GM21825 (cell line): ENCODE data around the gene GOLGA8R.
"Not testable (repeated sequence)": the region's sequence is repeated elsewhere in the genome, so short reads cannot be mapped to it uniquely, and the experiment has no call there.

Experiments
- ATAC-seq: cut with Tn5 transposase; IDR thresholded peaks from one replicate; pipeline ENCODE4 v1.9.1; 2021; ENCODE audit warnings: mild to moderate bottlenecking, moderate library complexity; ENCODE audit not compliant: unreplicated experiment

Gene GOLGA8R, protein sequence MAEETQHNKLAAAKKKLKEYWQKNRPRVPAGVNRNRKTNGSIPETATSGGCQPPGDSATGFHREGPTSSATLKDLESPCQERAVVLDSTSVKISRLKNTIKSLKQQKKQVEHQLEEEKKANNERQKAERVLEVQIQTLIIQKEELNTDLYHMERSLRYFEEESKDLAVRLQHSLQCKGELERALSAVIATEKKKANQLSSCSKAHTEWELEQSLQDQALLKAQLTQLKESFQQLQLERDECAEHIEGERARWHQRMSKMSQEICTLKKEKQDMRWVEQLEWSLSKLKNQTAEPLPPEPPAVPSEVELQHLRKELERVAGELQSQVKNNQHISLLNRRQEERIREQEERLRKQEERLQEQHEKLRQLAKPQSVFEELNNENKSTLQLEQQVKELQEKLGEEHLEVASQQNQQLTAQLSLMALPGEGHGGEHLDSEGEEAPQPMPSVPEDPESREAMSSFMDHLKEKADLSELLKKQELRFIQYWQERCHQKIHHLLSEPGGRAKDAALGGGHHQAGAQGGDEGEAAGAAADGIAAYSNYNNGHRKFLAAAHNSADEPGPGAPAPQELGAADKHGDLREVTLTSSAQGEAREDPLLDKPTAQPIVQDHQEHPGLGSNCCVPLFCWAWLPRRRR

DNA sequence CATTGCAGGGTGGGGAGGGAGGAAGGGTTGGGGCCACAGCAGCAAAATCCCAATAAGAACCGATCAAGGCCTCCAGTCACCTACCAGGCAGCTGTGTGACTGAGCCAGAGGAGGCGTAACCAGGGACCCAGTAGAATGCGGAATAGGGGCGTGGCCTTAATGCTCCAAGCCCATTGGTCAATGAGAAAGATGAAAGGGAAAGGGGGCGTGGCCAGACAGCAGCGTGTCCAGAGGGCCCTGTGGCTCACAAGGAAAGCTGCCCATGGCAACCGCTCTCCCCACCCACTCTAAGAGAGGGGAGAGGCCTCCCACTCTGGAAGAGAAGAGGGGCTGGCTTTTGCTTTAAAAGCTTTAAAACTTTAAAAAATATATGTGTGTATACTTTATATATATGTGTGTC is at the start of gene GOLGA8R:
Gene GOLGA8R (minus strand): TSS at position 101 of the 400 bp plus-strand sequence. CDS start 98 bp downstream, at position 3.
- ATAC-seq = not testable (repeated sequence)

DNA sequence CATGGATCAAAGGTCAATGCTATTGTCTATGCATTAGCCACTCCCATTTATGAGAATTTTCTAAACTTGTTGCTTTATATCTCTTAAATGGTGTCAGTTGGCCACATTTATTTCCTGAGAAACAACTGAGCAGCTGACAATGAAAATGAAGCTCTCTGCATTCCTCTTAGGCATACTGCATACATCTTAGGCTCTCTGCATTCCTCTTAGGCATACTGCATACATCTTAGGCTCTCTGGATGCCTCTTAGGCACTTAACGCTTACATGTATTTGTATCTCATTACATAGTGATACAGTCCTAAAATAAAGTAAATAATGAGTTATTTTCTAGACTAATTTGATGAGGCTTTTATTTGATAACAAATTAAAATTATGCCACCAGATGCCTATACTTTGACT is 49.8 kb upstream of the GOLGA8R start:
- not testable (repeated sequence) for ATAC-seq

DNA sequence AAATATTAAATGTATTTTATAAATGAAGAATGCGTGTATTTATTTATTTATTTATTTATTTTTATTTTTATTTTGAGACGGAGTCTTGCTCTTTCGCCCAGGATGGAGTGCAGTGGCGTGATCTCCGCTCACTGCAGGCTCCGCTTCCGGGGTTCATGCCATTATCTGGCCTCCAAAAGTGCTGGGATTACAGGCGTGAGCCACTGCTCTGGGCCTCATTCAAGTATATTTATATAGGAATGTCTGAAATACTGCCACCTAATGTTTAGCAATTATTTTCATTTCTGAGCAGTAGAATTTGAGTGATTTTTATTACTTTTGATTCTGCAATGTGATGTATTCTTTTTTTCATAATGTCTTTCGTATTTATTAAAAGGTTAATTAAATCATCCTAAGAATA is 48.1 kb upstream of the GOLGA8R start:
- ATAC-seq = not testable (repeated sequence)

DNA sequence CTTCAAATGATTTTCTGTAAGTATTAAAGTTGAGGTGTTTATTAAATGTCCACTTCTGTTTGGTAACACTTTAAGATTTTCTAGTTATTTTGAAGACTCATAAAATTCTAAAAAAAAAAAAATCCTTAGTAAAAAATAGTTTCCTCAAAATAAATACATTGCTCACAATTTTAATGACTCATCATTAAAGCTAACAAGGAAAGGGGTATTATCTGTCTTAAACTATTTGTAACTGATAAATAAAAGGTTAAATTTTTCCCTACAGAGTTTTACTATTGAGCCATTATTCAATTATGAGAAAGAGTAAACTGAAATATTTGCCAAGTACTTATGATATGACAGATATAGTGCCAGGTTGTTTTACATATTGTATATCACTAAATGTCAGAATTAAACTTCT is 38.6 kb upstream of the GOLGA8R start:
- not testable (repeated sequence) for ATAC-seq

DNA sequence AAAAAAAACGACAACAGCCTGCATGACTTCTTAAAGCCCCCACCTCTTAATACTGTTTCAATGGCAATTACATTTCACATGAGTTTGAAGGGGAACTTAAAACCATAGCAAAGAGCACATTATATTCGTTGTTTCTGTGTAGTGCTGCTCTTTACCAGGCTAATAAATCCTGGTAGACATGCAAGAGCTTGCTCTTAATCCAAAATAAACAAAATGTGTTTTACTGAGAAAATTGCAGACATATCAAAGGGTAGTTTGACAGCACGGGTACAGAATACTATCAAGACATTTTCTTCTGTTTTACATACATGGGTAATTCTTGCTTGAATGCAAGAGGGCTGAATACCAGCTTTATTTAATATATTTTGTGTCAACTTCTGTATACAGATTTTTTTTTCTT is 24.3 kb upstream of the GOLGA8R start:
- not testable (repeated sequence) for ATAC-seq

DNA sequence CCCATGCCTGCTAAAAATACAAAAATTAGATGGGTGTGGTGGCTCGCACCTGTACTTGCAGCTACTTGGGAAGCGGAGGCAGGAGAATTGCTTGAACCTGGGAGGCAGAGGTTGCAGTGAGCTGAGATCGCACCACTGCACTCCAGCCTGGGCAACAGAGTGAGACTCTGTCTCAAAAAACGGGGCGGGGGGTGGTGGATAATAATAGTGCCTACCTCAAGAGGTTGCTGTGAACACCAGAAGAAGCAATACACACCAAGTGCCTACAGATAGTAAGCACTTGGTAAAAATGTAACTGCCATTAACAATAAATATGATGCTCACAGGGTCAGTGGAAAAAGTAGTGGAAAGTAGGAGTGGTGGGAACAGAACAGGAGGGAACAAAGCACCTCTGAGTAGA is 21.8 kb upstream of the GOLGA8R start:
- not testable (repeated sequence) for ATAC-seq

DNA sequence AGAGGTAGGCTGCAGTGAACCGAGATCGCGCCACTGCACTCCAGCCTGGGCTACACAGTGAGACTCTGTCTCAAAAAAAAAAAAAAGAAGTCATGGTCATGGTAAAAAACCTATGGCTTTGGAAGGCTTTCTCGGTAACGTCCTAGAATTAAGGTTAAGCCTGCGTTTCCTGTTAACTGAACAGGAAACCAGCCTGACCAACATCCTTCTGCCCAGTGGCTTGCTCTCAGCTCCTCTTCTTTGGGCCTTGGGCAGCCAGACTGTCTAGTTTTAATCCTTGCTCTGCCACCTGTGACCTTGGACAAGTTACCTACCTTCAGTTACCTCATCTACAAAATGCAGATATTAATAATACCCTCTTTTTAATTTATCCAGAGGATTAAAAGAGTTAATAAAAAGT is 6.7 kb upstream of the GOLGA8R start:
- not testable (repeated sequence) for ATAC-seq

DNA sequence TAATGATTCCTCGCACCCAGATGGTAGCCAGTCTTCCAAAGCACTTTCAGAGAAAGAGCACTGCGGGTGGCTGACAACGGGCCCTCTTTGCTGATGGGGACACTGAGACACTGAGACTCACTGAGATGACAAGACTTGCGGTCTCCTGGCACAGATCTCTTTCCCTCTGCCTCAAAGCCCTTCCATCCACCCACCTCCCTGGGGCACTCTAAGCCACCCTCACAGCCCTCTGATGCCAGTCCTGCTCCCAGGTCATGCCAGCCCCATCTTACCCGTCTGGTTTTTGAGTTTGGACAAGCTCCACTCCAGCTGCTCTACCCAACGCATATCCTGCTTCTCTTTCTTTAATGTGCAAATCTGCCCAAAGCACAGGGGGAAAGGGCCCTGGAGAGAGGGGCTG is 6.4 kb downstream of the GOLGA8R start:
- not testable (repeated sequence) for ATAC-seq

DNA sequence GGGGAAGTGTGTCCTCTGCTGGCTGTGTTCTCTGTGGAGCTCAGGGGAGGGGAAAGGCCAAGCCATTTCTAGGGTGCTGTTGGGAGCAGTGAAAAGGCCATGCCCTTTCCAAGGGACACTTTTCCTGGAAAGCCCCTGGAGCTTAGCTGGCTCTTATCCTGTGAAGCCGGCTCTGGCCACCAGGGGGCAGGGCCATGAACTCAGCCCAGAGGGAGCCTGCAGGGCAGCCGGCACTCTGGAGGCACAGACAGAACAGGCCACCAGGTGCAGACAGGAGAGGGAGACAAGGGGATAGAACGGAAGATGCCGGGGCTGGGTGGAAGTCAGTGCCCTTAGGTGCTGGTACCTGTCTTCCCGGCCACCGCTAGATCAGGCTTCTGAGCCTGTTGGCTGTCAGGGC is 15.1 kb downstream of the GOLGA8R start:
- not testable (repeated sequence) for ATAC-seq

DNA sequence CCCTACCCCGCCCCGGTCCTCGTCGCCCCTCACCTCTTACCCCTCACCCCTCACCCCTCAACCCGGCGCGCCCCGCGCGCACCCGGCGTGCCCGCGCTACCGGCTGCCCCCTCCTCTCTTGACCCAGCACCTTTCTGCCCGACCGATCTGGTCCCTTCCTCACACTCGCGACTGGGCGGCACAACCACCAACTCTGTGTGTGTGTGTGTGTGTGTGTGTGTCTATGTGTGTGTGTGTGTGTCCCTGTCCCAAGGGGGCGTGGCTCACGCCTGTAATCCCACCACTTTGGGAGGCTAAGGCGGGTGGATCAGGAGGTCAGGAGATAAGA is 20.4 kb downstream of the GOLGA8R start:
- not testable (repeated sequence) for ATAC-seq

DNA sequence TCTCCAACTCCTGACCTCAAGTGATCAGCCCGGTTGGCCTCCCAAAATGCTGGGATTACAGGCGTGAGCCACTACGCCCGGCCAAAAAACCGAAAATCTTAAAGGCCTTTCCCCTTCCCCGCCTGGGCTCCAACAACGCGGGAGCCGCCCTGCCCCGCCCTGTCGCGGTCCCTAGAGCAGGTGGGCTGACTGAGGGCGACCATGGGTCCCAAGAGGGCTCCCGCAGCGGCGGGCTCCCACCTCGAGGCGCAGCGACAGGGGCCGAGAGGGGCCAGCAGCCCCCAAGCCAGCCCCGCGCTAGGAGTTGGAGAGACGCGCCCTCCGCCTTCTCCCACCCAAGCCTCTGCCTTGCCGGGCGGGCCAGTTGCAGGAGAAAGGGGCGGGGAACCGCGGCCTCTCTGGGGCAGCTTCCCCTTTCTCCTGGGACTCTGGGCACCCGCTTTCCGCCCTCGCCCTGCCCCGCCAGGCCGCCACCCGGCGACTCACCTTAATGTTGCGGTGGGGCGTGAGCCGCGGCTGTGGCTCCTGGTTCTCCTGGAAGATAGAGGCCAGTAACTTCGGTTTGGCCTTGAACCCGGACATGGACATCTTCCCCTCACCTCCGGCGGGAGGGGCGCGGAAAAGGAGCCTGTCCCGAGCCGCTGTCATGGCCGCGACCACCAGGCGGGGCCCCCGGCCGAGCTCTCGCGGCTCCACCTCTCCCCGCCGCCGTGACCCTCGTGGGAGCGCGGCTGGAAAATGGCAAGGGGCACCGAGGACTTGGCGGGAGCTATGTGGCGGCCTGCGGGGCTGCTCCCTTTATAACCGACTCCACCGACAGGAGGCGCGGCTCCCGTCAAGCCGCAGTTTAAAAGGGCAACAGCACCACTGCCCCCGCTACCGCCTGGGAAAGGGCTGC is 21.0 kb downstream of the GOLGA8R start, which contains the start of gene CHRFAM7A:
Gene CHRFAM7A (minus strand): TSS at position 775 of the 898 bp plus-strand sequence. CDS start 10,189 bp downstream, outside the sequence.
- not testable (repeated sequence) for ATAC-seq

DNA sequence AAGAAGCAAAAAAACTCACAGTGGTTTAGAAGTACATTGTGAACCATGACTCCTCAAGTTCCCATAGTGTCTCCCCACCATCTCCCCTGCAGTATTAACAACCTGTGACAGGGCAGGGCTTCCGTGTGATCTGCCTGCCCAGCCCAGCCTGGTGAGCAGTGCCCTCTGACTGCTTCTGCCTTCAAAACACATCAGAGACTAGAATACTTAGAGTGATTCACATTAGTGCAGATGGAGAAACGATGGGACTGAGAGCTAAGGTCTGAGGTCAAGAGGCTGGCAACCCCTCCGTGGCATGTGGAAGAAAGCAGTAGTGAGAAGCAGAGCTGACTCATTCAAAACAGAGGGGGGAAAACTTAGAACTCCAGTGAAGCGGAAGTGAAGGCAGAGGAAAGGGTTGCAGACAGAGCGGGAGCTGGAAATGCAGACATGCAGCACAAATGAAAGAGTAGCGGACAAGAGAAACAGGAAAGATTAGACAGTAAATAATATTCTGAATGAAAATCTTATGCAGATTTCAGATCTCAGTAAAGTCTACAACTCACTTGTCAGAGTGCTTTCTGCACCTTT is 27.7 kb downstream of the GOLGA8R start:
- not testable (repeated sequence) for ATAC-seq

DNA sequence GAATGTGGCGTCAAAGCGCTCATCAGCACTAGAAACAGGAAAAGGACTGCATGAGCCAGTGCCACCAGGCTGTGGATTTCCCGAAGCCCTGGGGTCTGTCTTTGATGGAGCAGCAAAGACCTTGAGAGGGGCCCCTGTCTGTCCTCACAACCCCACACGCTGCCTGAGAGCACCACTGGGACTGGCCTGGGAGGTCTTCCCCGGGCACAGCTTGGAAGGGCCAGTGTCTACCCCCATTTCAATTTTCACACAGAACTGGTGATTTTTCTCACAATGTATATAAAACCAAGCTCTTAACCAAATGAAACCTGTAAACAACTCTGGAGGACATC is 37.0 kb downstream of the GOLGA8R start:
- not testable (repeated sequence) for ATAC-seq

DNA sequence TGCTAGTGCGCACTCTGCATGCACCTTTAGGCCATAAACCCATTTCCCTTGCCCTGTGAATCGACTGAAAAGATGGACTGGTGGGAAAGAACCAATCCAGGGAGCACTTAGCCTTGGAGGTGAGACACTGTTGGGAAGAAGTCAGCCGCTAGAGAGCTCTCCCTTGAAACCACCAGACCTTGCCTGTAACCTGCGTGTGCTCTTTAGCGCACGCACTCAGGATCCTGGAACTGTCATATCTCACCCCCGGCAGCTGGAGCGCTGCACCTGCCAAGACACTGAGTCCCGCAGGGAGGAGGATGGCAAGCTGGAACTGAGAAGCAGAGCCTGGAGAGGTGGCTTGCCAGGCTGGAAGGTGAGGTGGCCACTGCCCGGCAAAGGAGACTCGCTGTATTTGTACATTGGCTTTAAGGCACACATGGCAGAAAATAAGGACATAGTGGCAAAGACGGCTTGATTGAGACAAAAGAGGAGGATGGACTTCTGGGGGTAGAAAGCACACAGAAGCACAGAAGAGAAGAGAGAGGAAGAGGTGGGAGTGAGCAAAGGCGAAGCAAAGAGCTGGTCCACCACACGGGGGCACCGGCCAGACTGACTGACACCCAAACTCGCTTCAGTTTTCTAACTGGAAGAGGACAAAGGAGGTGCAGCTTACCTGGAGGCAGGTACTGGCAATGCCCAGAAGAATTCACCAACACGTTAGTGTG is 37.5 kb downstream of the GOLGA8R start:
- not testable (repeated sequence) for ATAC-seq

DNA sequence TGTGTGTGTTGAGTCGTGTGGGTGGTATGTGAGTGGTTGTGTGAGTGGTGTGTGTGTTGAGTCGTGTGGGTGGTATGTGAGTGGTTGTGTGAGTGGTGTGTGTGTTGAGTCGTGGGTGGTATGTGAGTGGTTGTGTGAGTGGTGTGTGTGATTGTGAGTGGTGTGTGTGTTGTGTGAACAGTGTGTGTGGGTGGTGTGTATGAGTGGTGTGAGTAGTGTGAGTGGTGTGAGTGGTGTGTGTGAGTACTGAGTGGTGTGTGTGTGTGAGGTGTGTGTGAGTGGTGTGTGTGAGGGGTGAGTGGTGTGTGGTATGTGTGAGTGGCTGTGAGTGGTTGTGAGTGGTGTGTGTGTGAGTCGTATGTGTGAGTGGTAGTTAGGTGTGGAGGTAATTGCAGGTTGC is 38.2 kb downstream of the GOLGA8R start:
- ATAC-seq = not testable (repeated sequence)

DNA sequence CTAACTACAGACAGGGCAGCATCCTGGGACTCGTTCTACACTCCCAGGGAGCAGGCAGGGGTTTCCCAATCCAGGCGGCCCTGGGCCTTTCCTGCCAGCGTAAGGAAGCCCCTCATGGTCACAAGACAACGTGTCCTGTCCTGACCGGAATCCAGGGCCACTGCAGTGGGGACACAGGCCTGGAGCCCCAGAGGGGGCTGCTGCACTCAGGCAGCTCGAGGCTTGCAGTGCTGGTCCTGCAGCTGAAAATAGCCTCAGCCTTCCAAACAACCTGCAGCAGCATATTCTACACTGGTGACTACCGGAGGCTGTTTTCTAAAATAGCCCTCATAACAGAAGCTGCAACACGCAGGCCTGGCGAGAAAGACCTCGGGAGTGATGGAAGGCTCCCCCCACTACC is 39.2 kb downstream of the GOLGA8R start:
- not testable (repeated sequence) for ATAC-seq

DNA sequence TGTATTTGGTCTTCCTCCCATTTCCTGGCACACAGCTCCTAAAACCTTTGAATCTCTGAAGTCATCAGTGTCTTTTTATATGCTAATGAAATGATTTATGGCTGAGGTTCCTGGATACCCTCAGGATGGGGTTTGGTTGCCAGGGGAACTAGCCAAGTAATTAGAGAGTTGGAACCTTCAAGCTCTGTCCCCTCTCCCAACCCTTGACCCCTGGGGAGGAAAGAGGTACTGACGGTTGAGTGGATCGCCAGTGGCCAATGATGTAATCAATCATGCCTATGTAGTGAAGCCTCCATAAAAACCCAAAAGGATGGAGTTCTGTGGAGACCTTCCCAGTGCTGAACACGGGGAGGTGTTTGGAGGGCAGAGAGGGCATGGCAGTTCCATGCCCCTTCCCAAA is 45.8 kb downstream of the GOLGA8R start:
- not testable (repeated sequence) for ATAC-seq

DNA sequence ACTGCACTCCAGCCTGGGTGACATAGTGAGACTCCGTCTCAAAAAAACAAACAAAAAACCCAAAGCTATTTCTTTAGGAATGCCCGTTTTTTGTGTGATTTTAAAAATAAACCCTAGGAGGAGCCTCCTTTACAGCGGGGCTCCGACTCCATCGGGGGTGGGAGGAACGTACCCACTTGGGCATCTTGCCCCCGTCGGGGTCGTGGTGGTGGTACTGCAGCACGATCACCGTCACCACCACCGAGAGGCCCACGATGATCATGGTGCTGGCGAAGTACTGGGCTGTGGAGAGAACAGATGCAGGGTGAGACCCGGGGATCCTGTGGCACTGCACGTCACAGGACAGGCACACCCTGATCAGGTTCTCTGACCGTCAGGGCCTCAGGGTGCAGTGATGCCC is 46.8 kb downstream of the GOLGA8R start:
- not testable (repeated sequence) for ATAC-seq

DNA sequence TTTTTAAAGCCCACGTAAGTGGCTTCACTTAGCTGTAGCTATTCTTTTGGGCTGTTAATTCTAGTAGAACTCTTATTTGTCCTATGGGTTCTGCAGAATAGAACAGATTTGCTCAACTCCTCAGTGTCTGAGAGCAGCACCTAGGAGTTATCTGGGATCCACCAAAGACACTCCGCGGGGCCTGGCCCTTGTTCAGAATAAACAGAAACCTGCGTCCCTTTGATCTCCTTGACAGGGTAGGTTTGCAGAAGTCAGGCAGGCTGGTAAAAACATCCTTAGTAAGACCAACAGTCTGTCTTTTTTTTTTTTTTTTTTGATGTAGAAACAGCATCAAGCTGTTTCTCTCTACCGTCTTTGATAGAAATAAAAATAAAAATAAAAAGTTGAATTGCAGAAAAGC is 52.7 kb downstream of the GOLGA8R start:
- not testable (repeated sequence) for ATAC-seq

DNA sequence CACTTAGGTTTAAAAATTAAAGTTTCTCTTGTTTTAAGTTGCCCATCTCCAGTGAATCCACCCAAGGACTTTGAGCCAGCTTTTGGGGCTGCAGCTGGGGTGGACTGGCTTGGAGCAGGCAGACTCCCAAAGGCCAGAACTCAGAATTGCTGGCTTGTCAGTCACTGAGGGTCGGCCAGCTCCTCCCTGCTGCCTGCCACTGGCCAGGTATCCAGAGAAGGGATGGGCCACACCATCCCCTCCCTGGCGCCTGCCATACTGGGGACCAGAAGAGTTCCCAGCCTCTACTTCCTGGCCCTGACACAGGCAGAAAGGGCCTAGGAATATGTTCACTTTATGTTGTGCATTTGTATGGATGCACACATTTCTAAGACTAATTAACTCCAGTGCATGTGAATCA is 53.1 kb downstream of the GOLGA8R start:
- not testable (repeated sequence) for ATAC-seq
